ENCODE results near the gene RBP4.

Gene RBP4

DNA sequence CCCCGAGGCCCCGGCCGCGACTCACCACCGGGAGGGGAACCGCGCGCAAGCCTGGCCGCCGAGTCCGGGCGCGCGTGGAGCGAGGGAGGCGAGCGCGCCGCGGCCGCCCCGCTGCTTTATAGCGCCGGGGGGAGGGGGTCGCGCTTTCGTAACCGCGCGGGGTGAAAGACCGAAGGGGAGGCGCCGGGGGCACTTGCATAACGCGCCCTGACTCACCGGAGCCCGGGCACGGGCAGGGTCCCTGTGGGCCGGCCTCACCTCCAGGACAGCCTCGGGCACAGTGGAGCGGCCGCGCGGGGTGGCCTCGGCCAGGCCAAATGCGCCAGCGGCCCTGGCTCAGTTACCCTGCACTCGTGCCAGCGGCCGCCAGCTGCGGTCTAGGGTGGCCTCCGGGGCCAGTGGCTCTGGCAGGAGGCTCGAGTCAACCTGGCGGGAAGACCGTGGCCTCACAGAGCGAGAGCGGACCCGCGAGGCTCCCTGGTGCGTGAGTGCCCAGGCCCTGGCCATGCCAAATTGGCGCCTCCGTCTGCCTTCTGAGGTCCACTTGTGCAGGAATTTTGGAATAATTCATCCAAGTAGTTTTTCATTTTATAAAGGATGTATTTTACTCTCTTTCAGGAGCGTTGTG is at the start of gene RBP4:
Gene RBP4, minus strand, starts transcription at position 90 of the 628 bp plus-strand sequence. CDS start 207 bp downstream, outside the sequence.
- no peak for DNase-seq (ENCODE audit: low read depth, low spot score)

GRCh38 chr10:93639791-93640190 is 38.8 kb upstream of the RBP4 start:
- no peak for DNase-seq (ENCODE audit: low read depth, low spot score)

GRCh38 chr10:93630625-93631557 is 29.9 kb upstream of the RBP4 start:
- no peak for DNase-seq (ENCODE audit: low read depth, low spot score)

DNA sequence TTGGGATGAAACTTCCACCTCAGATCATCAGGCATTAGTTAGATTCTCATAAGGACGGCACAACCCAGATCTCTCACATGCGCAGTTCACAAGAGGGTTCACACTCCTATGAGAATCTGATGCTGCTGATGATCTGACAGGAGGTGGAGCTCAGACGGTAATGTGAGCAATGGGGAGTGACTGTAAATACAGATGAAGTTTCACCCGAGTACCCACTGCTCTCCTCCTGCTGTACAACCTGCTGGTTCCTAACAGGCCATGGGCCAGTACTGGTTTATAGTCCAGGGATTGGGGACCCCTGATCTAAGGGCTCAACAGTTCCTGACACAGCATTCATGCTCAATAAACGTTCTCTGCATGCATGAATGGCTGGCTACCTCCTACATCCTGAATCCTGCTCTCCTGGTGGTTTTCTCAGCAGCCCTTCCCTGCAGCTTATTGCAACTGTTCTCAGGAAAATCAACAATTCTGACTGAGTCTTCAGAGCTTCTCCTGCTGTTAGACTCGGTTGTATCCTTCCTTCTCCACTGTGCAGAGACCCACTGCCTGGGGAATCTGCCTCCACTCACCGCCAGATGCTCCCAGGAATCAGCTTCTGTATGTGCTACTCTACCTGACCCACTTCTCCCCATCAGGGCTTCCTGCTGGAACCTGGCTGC is 28.7 kb upstream of the RBP4 start:
- no peak for DNase-seq (ENCODE audit: low read depth, low spot score)

- no peak for DNase-seq (ENCODE audit: low read depth, low spot score)
These were observed 27.8 kb upstream of the RBP4 start for GRCh38 chr10:93628858-93629257.

GRCh38 chr10:93622942-93623341 is 21.9 kb upstream of the RBP4 start:
- DNase-seq (ENCODE audit: low read depth, low spot score) = no peak

GRCh38 chr10:93620925-93621324 is 19.9 kb upstream of the RBP4 start:
- no peak for DNase-seq (ENCODE audit: low read depth, low spot score)

- no peak for DNase-seq (ENCODE audit: low read depth, low spot score)
These were observed 14.7 kb upstream of the RBP4 start for GRCh38 chr10:93615576-93616235.

GRCh38 chr10:93614101-93614825 is 13.2 kb upstream of the RBP4 start:
- DNase-seq (ENCODE audit: low read depth, low spot score) = no peak

DNA sequence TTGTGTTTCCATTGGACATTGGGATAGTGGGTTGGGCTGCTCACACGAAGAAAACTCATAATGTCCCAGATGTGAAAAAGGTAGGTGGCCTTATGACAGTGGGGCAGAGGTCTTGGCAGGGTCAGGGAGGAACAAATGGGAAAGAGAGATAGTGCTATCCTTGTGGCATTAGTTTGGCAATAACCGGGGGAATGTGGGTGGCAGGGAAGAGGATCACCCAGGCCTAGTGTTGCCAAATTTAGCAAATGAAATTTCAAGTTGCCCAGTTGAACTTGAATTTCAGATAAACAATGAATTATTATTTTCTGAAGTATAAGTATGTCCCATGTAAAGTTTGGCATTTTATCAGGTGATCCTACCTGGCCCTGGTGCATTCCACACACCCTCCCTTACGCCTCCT is 12.1 kb upstream of the RBP4 start:
- DNase-seq (ENCODE audit: low read depth, low spot score) = no peak

DNA sequence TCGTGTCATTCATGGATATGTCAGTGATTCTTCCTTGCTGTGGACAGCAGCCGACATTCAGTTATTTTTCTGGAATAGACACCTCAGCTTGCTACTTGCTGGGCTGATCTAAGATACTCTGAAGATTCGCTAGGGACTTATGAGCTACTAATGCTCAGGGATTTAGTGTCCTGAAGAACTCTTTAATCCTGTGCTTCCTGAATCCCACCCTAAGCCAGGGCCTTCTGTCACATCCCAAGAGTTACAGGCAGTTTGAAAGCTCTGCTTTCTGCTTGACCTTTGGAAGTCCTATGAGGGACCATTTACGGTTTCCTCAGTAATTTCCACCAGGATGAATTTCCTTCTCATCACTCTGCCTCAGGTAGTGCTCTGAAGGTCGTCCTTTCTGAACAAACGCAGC is 11.3 kb upstream of the RBP4 start, which contains the start of gene PDE6C:
Gene PDE6C, plus strand, starts transcription at position 227 of the 400 bp plus-strand sequence. CDS start 189 bp downstream, outside the sequence.
- no peak for DNase-seq (ENCODE audit: low read depth, low spot score)

- no peak for DNase-seq (ENCODE audit: low read depth, low spot score)
These were observed 7.4 kb upstream of the RBP4 start for GRCh38 chr10:93608421-93608820.

GRCh38 chr10:93604146-93604545 is 3.1 kb upstream of the RBP4 start:
- DNase-seq (ENCODE audit: low read depth, low spot score) = no peak

DNA sequence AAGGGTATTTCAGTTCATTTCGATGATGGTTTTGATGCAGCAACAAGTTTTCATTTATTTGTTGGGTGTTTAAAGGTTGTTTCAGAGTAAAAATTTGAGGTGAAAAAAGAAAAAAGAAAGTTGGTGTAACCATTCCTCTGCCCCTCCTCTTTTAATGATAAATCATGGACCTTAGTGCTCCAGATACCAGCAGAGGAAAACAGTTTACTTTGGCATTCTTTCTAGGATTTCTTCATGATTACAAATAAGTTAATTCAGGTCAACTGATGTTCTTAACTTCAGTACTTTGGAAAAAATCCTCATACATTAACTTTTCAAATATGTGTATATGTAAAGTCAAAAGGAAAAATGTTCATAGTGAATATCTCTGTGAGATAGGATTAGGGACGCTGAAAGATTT is 2.0 kb upstream of the RBP4 start:
- DNase-seq (ENCODE audit: low read depth, low spot score) = no peak

GRCh38 chr10:93601774-93602162 is 733 bp upstream of the RBP4 start:
- no peak for DNase-seq (ENCODE audit: low read depth, low spot score)

DNA sequence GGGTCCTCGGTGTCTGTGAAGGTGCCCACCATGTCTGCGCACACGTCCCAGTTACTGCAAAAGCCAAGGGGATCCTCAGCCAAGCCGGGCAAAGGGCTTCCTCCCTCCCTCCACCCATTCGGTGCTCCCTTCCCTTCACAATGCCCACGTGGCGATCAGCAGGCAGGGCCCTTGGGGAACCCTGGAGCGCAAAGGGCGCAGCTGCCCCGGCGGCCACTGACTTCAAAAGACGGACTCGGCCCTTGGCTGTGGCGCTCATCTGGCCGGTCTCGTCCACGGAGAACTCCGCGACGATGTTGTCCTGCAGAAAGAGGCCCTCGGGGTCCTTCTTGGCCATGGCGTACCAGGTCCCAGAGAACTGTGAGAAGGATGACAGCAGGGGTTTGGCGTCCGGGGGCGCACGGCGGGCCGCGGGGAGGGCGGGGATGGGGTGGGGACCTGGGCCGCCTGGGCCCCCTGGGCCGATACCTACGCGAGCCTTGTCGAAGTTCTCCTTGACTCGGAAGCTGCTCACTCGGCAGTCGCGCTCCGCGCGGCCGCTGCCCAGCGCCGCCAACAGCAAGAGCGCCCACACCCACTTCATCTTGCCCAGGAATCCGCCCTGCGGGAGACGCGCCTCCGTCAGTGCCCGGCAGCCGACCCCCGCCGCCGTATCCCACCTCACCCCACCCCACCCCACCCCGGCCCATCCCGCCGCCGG is 439 bp downstream of the RBP4 start:
- no peak for DNase-seq (ENCODE audit: low read depth, low spot score)

DNA sequence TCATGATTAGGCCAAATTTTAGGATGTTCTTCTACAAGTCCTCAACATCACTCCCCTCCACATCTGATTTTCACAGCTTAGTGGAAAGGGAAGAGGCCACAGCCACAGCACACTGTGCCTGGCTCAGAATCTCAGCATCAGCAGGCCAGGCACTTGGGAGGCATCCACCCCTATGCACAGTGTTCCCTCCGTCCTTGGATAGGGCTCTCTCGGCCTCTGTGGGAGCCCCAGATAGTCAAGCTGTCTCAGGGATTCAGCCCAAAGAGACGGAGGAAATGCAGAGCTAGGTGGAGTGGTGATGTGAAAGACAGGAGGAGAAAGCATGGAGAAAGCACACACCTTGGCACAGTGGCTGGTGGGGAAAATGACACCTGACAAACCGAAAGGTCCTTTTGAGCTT is 1.3 kb downstream of the RBP4 start:
- no peak for DNase-seq (ENCODE audit: low read depth, low spot score)

DNA sequence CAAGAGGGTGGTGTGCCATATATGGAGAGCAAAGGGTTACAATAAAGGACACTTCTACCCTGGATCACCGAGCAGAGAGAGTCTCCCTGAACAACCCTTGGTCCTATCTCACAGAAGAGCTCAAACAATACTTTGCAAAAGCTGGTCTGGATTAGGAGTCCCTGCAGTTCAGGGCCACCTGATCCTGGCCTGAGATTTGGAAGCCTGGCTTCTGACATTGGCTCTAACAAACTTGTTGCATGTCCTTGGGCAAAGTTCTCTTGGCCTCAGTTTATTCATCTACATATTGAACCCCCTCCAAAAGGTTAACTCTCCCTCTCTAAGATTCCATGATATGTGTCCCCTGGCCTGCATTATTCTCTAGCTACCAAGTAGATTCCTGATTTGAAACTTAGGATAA is 1.7 kb downstream of the RBP4 start:
- no peak for DNase-seq (ENCODE audit: low read depth, low spot score)

- DNase-seq (ENCODE audit: low read depth, low spot score) = no peak
These were observed 2.9 kb downstream of the RBP4 start for GRCh38 chr10:93598157-93598556.

GRCh38 chr10:93597075-93597599 is 3.9 kb downstream of the RBP4 start:
- no peak for DNase-seq (ENCODE audit: low read depth, low spot score)
